Right renal pelvis (tissue), 4 donors: ENCODE results near the gene RBM4. TPM values are rescaled to one million over a fixed set of nuclear protein-coding genes. Genes with fewer than 3 reads are reported as not detected.
"Not testable (repeated sequence)": the region's sequence is repeated elsewhere in the genome, so short reads cannot be mapped to it uniquely, and the experiment has no call there.

Experiments
- DNase-seq, 4 donors: peaks; one replicate each; pipeline ENCODE4 v3.0.0-alpha.2; 2013; ENCODE audit warnings: low read depth in 4 of 4, low spot score in 3 of 4, missing footprints in 1 of 4
- polyA plus RNA-seq, 4 donors: library from polyadenylated mRNA; unstranded; fragments of 120-200 nt; gene quantifications; one replicate each; pipeline ENCODE4 v1.2.1, GENCODE V29; 2013; ENCODE audit not compliant: insufficient read length in 4 of 4

Gene RBM4
- polyA plus RNA-seq, 4 donors: 242 to 263 (median 252) TPM

GRCh38 chr11:66616379-66617154 is 21.9 kb upstream of the RBM4 start, which contains the start of gene RBM14:
TSS of gene RBM14 (plus strand) at chr11:66616630. CDS start at chr11:66616721, 91 bp downstream.
- peak; percentile 97 to 99 (median 98) for DNase-seq

DNA sequence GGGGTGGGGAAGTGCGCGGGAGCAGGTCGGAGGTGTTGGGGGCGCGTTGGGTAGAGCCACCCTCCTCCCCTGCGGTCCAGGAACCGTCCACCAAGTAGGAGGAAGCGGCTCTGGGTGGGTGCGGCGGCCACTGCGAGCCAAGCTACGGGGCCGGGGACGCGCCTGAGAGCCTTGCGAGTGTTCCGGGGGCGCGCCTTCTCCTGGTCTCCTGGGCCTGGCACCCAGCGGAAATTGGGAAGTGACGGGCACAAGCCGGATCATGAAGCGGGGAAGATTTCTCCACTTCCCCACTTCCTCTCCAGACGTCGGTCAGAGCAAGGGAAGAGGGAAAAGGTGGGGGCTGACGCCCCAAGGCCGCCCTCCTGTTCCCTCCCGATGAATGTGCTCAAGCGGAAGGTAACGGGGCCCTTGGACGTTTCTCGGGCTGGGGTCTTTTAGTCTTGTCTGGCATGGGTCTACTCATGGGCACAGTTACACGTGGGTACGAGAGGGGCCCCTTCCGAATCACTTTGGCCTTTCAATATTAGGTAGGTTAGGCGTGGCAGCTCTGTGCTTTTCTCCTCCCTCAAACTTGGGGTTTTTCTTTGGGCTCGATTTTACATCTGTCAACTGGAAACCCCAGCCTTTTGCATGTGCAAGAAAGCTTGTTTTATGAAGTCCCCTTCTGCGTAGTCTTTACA is 21.2 kb upstream of the RBM4 start:
- DNase-seq: no peak

GRCh38 chr11:66619080-66619554 is 19.4 kb upstream of the RBM4 start:
- no peak for DNase-seq

DNA sequence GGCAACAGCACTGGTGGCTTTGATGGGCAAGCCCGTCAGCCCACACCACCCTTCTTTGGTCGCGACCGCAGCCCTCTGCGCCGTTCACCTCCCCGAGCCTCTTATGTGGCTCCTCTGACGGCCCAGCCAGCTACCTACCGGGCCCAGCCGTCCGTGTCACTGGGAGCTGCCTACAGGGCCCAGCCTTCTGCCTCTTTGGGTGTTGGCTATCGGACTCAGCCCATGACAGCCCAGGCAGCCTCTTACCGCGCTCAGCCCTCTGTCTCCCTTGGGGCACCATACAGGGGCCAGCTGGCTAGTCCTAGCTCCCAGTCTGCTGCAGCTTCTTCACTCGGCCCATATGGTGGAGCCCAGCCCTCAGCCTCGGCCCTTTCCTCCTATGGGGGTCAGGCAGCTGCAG is 14.1 kb upstream of the RBM4 start:
- no peak for DNase-seq

DNA sequence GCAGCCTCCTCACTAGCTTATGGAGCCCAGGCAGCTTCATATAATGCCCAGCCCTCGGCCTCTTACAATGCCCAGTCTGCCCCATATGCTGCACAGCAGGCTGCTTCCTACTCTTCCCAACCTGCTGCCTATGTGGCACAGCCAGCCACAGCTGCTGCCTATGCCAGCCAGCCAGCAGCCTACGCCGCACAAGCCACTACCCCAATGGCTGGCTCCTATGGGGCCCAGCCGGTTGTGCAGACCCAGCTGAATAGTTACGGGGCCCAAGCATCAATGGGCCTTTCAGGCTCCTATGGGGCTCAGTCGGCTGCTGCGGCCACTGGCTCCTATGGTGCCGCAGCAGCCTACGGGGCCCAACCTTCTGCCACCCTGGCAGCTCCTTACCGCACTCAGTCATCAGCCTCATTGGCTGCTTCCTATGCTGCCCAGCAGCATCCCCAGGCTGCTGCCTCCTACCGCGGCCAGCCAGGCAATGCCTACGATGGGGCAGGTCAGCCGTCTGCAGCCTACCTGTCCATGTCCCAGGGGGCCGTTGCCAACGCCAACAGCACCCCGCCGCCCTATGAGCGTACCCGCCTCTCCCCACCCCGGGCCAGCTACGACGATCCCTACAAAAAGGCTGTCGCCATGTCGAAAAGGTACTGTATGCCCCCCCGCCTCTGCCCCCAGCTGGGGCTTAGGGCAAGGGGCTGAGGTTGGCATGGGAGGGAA is 13.3 kb upstream of the RBM4 start:
- no peak for DNase-seq

- DNase-seq: no peak
Observed at GRCh38 chr11:66625752-66626149, 12.8 kb upstream of the RBM4 start.

- no peak for DNase-seq
Observed at GRCh38 chr11:66626382-66626781, 12.1 kb upstream of the RBM4 start.

DNA sequence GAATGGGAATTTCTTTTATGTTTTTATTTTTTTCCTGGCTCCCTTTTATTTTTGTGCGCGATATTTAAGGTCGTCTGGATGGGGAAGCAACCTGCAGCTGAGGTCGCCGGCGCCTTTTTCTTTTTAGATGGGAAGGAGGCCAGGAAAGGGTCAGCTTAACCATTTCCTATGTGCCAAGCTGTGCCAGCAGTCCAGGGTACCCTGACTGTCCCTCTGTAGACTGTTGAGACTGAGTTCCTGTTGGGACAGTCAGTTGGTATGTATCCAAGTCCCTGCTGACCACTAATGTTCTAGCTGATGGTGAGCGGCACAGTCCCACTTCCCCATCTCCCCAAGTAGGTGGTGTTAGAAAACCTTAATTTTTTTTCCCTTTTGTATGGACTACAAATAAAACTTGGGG is 11.6 kb upstream of the RBM4 start:
- DNase-seq: no peak

DNA sequence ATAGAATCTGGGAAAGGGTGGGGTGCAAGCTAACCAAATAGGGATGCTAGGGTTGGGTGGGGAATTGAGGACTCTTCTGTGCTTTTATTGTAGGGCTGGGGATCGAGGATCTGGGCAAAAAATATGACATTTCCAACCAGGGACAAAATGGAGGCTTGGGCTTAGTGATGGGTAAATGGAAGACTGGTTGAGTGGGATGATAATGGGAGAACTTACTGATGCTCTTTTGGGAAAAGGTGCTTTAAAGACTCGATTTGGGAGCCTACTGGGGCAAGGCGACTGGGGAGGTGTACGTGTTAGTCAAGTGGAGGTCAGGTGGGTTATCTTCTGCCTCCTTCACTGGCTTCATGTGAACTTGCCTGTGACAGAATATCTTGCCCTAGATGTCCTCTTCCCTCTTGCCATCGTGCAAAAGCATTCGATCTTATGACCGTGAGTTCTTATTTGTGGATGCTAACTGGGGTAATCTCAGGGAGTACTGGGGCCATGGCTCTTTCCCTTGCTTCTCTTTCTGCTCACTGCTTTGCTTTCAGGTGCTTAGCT is 10.4 kb upstream of the RBM4 start:
- DNase-seq: no peak

GRCh38 chr11:66629356-66629755 is 9.1 kb upstream of the RBM4 start:
- DNase-seq: no peak

DNA sequence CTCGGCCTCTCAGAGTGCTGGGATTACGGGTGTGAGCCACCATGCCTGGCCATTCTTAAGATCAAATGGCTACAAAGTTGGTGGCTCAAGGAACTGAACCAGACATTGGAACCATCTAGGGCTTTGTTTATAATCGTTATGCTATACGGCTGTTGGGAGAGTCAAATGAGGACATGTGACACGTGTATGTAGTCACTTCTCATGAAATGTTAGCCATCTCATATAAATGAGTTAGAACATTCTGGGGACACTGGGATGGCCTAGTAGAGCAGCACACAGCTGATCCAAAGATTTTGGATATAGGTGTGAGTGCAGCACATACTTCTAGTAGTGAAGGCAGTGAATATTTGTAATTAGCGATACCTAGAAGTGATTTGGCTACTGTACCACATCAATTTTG is 6.6 kb upstream of the RBM4 start:
- DNase-seq: no peak

DNA sequence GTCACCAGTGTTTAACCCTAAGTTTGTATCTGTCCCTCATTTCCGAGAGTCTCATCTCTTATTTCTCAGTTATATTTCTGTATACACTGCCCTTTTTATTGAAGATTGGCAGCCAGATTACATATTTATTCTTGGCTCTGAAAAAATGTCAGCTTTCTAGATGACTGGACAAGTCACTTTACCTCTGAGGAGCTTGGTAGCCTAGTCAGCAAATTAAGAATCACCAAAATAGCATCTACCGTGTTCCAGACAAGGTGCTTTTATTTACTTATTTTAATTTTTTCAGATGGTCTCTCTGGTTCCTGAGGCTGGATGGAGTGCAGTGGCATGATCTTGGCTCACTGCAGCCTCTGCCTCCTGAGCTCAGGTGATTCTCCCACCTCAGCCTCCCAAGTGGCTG is 5.6 kb upstream of the RBM4 start:
- DNase-seq: no peak

GRCh38 chr11:66636411-66636810 is 2.1 kb upstream of the RBM4 start:
- no peak for DNase-seq

GRCh38 chr11:66637557-66638176 is 836 bp upstream of the RBM4 start:
- no peak for DNase-seq

DNA sequence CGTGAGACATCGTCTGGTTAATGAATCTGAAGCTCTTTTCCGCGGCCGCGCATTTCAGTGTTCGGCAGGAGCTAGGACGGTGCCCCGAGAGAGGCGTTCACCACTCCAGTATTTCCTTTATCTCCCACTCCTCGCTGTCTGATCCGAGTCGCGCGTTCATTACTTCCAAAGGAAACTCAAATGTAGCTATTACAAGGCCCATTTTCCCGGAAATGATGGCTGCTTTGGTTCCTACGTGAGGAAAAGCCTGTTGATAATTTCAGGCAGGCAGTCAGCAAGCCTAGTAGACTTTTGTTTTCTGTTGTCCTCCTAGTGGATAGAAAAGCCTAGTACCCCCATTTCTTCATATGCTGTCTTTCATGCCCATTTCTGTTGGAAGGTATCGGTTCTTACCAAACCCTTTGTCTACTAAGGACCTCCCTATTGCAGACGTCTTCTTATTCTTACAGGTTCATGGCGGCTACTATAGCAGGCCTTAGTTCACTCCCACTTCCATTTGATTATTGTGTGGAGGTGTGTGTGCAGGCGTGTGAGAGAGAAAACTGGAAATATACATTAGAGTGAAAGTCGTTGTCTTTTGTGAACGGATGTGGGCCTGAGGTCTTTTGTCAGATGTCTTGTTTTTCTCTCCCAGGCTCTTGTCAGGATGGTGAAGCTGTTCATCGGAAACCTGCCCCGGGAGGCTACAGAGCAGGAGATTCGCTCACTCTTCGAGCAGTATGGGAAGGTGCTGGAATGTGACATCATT is 737 bp downstream of the RBM4 start:
- DNase-seq: peak in 3 of 4 donors; percentile 16 to 31 (median 31)

DNA sequence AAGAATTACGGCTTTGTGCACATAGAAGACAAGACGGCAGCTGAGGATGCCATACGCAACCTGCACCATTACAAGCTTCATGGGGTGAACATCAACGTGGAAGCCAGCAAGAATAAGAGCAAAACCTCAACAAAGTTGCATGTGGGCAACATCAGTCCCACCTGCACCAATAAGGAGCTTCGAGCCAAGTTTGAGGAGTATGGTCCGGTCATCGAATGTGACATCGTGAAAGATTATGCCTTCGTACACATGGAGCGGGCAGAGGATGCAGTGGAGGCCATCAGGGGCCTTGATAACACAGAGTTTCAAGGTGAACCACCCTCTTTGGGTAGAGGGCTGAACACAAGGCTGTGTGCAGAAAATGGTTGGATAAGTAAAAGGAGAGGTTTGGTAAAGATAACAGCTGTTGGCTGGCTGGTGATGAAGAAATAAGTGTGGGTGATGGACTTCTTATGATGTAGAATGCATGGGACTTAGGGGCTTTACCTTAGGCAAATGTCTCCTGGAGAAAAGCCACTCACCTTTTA is 1.4 kb downstream of the RBM4 start:
- not testable (repeated sequence) for DNase-seq

GRCh38 chr11:66641834-66642233 is 3.3 kb downstream of the RBM4 start:
- no peak for DNase-seq

DNA sequence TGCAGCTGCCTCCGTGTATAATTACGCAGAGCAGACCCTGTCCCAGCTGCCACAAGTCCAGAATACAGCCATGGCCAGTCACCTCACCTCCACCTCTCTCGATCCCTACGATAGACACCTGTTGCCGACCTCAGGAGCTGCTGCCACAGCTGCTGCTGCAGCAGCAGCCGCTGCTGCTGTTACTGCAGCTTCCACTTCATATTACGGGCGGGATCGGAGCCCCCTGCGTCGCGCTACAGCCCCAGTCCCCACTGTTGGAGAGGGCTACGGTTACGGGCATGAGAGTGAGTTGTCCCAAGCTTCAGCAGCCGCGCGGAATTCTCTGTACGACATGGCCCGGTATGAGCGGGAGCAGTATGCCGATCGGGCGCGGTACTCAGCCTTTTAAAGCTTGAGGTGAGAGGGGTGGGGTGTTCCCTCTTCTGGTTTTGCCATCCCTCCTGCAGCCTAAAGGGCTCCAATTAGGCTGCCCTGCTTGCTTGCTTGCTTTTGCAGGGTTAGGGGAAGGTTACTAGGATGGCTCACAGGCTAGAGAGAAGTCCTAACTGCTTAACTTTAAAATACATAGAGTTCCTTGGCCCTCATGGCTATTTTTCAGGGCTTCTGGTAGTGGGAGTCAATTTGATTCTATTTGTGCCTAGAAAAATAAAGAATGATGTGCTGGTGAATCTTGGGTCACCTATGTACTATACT is 5.4 kb downstream of the RBM4 start:
- no peak for DNase-seq

GRCh38 chr11:66646828-66647227 is 8.3 kb downstream of the RBM4 start:
- no peak for DNase-seq
